ENCODE measurements around the gene STAT4. TPM values are rescaled to one million over a fixed set of nuclear protein-coding genes. Genes with fewer than 3 reads are reported as not detected.

STAT4 gene
- total and polyA plus RNA-seq, 2 experiments from 2014 or later, result 0.31 to 0.45 TPM

GRCh38 chr2:190986221-190986953 lies 164.4 kb downstream of the STAT4 start:
- peaks cover 43% of the 10 kb centered on the region for H3K36me3 ChIP-seq
- no peak for DNase-seq (ENCODE audit: low read depth in 1 of 2, low spot score in 1 of 2)

GRCh38 chr2:190984595-190984994 lies 166.2 kb downstream of the STAT4 start:
- Histone ChIP-seq H3K27me3 (no peaks in the 10 kb centered on the region), H3K9me3 (ENCODE audit: low read depth) (no peaks in the 10 kb centered on the region), H3K4me3 (no peak overlapping the region), H3K4me1 (ENCODE audit: low read depth) (peaks cover 8% of the 10 kb centered on the region), H3K36me3 (peaks cover 32% of the 10 kb centered on the region), H3K27ac (no peak overlapping the region)
- DNase-seq (ENCODE audit: low read depth in 1 of 2, low spot score in 1 of 2), result peak in 1 of 2 donors; percentile 71
- TF ChIP-seq, protein P1, sequence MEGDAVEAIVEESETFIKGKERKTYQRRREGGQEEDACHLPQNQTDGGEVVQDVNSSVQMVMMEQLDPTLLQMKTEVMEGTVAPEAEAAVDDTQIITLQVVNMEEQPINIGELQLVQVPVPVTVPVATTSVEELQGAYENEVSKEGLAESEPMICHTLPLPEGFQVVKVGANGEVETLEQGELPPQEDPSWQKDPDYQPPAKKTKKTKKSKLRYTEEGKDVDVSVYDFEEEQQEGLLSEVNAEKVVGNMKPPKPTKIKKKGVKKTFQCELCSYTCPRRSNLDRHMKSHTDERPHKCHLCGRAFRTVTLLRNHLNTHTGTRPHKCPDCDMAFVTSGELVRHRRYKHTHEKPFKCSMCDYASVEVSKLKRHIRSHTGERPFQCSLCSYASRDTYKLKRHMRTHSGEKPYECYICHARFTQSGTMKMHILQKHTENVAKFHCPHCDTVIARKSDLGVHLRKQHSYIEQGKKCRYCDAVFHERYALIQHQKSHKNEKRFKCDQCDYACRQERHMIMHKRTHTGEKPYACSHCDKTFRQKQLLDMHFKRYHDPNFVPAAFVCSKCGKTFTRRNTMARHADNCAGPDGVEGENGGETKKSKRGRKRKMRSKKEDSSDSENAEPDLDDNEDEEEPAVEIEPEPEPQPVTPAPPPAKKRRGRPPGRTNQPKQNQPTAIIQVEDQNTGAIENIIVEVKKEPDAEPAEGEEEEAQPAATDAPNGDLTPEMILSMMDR (IDR thresholded peaks at IDR 0.05; ENCODE audit: low read depth, low read length), result no peak

More at GRCh38 chr2:190986221-190986953, 164.4 kb downstream of the STAT4 start:
- H3K9me3 ChIP-seq (ENCODE audit: low read depth), result no peaks in the 10 kb centered on the region
- H3K27me3 ChIP-seq, result no peaks in the 10 kb centered on the region
- no peak overlapping the region for H3K27ac ChIP-seq
- no peaks in the 10 kb centered on the region for H3K4me1 ChIP-seq (ENCODE audit: low read depth)
- H3K4me3 ChIP-seq, result no peak overlapping the region
- TF ChIP-seq, protein P1 (IDR thresholded peaks at IDR 0.05; ENCODE audit: low read depth, low read length), result no peak

DNA sequence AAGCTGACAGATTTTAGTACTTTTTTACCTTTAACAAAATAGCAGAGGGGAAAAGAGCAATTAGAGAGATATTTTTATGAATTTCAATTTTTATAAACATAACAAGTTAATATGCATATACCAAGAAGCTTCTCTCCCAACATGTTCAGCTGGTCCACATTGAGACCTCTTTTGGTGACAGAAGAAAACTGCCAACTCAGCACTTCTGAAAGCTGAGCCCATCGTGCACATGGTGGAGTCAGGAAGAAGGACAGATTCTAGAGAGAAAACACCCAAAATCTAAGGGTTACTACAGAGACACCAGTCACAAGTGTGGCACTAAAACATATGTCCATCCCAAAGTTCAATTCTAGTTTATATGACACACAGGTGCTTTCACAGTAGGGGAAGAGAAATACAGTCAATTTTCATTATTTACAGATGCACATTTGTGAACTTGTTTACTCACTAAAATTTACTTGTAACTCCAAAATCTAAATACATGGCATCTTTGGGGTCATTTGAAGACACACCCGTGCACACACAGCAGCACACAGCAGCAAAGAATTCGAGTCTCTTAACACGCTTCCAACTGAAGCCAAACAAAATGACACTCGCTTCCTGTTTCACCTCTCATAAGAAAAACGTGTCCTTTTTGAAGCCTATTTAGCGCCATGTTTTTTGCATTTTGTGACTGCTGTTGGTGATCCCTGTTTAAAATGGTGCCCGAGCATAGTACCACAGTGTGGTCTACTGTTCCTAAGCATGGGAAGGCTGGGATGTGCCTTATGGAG lies 168.3 kb downstream of the STAT4 start:
- no peak overlapping the region for H3K27ac ChIP-seq
- H3K4me3 ChIP-seq, result no peak overlapping the region
- H3K9me3 ChIP-seq (ENCODE audit: low read depth), result no peaks in the 10 kb centered on the region
- H3K27me3 ChIP-seq, result no peaks in the 10 kb centered on the region
- DNase-seq (ENCODE audit: low read depth in 1 of 2, low spot score in 1 of 2), result no peak
- H3K36me3 ChIP-seq, result peaks cover 32% of the 10 kb centered on the region
- TF ChIP-seq, protein P1 (IDR thresholded peaks at IDR 0.05; ENCODE audit: low read depth, low read length), result no peak
- H3K4me1 ChIP-seq (ENCODE audit: low read depth), result peaks cover 8% of the 10 kb centered on the region

DNA sequence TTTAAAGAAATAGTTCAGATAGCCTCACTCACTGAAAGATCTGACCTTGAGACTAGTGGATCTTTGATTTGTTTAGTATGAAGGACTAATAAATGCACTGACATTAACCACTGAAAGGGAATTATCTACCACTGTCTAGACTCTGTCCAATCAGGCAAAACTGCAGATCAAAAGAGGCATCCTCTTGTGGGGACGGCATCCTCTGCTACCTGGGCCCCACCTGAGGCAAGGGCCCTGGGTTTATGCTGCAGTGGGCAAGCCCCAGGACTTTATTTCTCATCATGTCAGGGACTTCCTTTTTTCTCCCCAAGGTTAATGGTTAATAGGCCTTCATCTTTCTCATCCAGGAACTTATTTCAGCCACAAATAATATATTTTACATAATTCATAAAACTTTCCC lies 169.1 kb downstream of the STAT4 start:
- H3K27me3 ChIP-seq, result no peaks in the 10 kb centered on the region
- no peak for DNase-seq (ENCODE audit: low read depth in 1 of 2, low spot score in 1 of 2)
- no peak overlapping the region for H3K4me3 ChIP-seq
- H3K4me1 ChIP-seq (ENCODE audit: low read depth), result peaks cover 8% of the 10 kb centered on the region
- no peak overlapping the region for H3K27ac ChIP-seq
- H3K36me3 ChIP-seq, result peaks cover 27% of the 10 kb centered on the region
- TF ChIP-seq, protein P1 (IDR thresholded peaks at IDR 0.05; ENCODE audit: low read depth, low read length), result no peak
- H3K9me3 ChIP-seq (ENCODE audit: low read depth), result no peaks in the 10 kb centered on the region

- Histone ChIP-seq H3K4me1 (ENCODE audit: low read depth) (peaks cover 8% of the 10 kb centered on the region), H3K27me3 (no peaks in the 10 kb centered on the region), H3K4me3 (no peak overlapping the region), H3K27ac (no peak overlapping the region), H3K36me3 (peaks cover 27% of the 10 kb centered on the region), H3K9me3 (ENCODE audit: low read depth) (no peaks in the 10 kb centered on the region)
- TF ChIP-seq, protein P1 (IDR thresholded peaks at IDR 0.05; ENCODE audit: low read depth, low read length), result no peak
- DNase-seq (ENCODE audit: low read depth in 1 of 2, low spot score in 1 of 2), result no peak
Measured at GRCh38 chr2:190981333-190981732, 169.5 kb downstream of the STAT4 start.
